Natural killer cell treated with Interleukin-12 subunit alpha and Interleukin-12 subunit beta and Interleukin-15 and Interleukin-18, amount 100 ng/mL, for 72 hours (primary cell): ENCODE measurements around the gene ZNRD2. TPM values are rescaled to one million over a fixed set of nuclear protein-coding genes. Genes with fewer than 3 reads are reported as not detected.
A peak's percentile ranks its signal among the peaks of the same experiment; 100 is the strongest.

Experiments
- ATAC-seq, 2 donors: fragments of 150-1000 bp; cut with Tn5 transposase in 1 of 2; sonication (Bioruptor Pico), chemical (Tn5 transposase) in 1 of 2; 2 replicates each; pipeline ENCODE4 v1.10.0; 2021
- DNase-seq: peaks from one replicate; pipeline ENCODE4 v3.0.0; 2022; ENCODE audit warnings: low spot score
- H3K27ac Mint-ChIP-seq, 2 donors: 1 replicate in 1 of 2; 2 replicates in 1 of 2; pipeline ENCODE4 v1.8.0; 2022; ENCODE audit warnings: mixed read lengths in 2 of 2, mild to moderate bottlenecking in 1 of 2, moderate library complexity in 1 of 2
- H3K27me3 Mint-ChIP-seq, 2 donors: 1 replicate in 1 of 2; 2 replicates in 1 of 2; pipeline ENCODE4 v1.8.0; 2022; ENCODE audit warnings: mixed read lengths in 2 of 2
- H3K36me3 Mint-ChIP-seq: one replicate; pipeline ENCODE4 v1.8.0; 2022; ENCODE audit warnings: mixed read lengths
- H3K4me1 Mint-ChIP-seq, 2 donors: 1 replicate in 1 of 2; 2 replicates in 1 of 2; pipeline ENCODE4 v1.8.0; 2022; ENCODE audit warnings: low read depth in 2 of 2, mixed read lengths in 2 of 2, mild to moderate bottlenecking in 1 of 2
- H3K4me3 Mint-ChIP-seq: one replicate; pipeline ENCODE4 v1.8.0; 2022; ENCODE audit warnings: mixed read lengths
- H3K9me3 Mint-ChIP-seq: 2 replicates; pipeline ENCODE4 v1.8.0; 2022; ENCODE audit warnings: mixed read lengths
- total RNA-seq, 2 donors: library from RNA; stranded (reverse); gene quantifications; one replicate each; pipeline ENCODE4 v1.2.3, GENCODE V29; 2022

ZNRD2 gene
- total RNA-seq, 2 donors from 2014 or later = 55.8 to 89.3 TPM

DNA sequence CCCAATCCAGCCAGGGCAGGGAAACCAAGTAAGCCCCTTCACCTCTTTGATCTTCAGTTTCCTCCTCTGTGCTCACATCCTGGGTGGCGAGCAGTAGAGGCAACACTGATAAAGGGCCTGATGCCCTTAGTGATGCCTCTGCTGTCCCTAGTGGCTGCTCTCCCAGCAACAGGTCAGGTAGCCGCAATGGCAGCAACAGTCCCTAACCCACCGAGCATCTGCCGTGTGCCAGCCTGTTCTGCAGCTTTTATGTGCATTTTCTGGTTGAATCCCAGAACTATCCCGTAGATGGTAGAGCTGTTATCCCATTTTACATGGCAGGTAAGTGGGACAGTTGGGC is 40.1 kb upstream of the ZNRD2 start:
- no peak for DNase-seq
- no peak overlapping the region for H3K27ac Mint-ChIP-seq

DNA sequence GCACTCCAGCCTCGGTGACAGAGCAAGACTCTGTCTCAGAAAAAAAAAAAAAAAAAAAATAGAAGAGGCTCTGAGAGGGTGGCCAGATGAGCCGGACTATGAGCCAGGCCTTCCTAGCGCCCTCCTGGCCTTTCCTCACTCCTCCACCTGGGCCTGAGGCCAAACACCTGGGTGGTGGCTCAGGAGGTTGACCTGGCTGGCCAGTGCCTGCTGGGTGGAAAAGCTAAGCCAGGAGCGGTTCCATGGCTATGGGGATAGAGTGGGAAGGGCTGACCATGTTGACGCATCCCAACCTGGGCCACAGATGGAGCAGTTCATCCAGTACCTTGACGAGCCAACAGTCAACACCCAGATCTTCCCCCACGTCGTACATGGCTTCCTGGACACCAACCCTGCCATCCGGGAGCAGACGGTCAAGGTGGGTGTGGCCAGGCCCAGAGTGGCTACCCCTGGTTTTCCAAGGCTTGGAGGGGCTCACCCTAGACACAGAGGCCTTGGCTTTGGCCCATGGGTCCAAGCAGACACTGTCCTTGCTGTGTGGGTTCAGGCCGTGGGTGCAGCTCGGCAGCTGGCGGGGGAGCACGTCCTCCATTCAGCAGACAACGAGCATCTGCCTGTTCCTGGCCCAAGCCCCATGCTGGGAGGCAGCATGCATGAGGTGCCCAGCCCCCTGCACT is 37.8 kb upstream of the ZNRD2 start:
- no peak for ATAC-seq
- Mint-ChIP-seq H3K4me3 (no peak overlapping the region), H3K27me3 (no peaks in the 10 kb centered on the region), H3K36me3 (no peaks in the 10 kb centered on the region), H3K9me3 (no peaks in the 10 kb centered on the region), H3K4me1 (peaks cover 5 to 10% of the 10 kb centered on the region in 2 donors), H3K27ac (no peak overlapping the region)
- DNase-seq = no peak

More for the DNA sequence above, 40.1 kb upstream of the ZNRD2 start:
- H3K4me1 Mint-ChIP-seq = peaks cover 5 to 18% of the 10 kb centered on the region in 2 donors
- H3K4me3 Mint-ChIP-seq = no peak overlapping the region
- ATAC-seq = no peak
- H3K36me3 Mint-ChIP-seq = no peaks in the 10 kb centered on the region
- H3K9me3 Mint-ChIP-seq = no peaks in the 10 kb centered on the region
- no peaks in the 10 kb centered on the region for H3K27me3 Mint-ChIP-seq

DNA sequence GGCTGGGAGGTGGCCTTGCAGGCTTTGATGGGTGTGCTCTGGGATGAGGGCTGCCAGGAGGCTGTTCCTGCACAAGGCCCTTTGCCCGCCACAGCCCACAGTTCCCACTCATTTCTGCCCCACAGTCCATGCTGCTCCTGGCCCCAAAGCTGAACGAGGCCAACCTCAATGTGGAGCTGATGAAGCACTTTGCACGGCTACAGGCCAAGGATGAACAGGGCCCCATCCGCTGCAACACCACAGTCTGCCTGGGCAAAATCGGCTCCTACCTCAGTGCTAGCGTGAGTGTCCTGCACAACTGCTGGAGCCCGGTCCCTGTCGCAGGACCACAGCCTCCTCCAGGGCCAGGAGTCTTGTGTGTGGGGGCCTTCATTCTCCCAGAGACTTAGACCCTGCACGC is 35.2 kb upstream of the ZNRD2 start:
- Mint-ChIP-seq H3K27me3 (no peaks in the 10 kb centered on the region), H3K4me1 (peaks cover 0 to 5% of the 10 kb centered on the region in 2 donors), H3K27ac (peak overlapping the region in 1 of 2 donors; percentile 9), H3K9me3 (no peaks in the 10 kb centered on the region), H3K4me3 (no peak overlapping the region), H3K36me3 (no peaks in the 10 kb centered on the region)
- DNase-seq = no peak
- no peak for ATAC-seq

DNA sequence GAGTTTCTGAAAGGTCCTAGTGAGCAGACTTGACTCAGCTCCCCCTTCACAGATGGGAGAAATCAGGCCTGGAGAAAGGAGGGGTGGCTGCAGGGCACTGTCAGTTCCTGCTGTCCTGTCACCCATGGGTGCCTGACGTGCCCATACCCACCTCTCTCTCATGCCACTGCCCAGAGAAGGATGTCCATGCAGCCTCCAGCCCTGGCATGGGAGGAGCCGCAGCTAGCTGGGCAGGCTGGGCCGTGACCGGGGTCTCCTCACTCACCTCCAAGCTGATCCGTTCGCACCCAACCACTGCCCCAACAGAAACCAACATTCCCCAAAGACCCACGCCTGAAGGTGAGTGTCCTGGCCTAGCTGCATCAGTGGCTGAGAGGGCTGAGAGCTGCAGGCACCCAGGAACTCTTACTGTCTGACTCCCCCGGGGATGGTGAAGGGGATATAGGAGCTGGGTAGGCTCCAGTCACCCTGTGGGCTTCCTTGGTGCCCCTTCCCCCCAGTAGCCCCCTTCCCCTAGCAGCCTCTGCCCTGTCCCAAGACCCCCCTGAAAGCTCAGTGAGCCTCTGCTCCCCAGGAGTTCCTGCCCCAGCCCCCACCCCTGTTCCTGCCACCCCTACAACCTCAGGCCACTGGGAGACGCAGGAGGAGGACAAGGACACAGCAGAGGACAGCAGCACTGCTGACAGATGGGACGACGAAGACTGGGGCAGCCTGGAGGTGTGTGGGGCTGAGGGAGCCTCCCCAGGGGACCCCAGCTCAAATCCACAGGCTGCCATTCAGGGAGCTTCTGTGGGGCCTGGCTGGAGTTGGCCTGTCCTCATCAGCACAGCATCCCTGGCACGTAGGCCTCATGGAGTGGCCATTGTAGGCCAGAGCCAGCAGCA is 33.6 kb upstream of the ZNRD2 start:
- Mint-ChIP-seq H3K27me3 (no peaks in the 10 kb centered on the region), H3K27ac (no peak overlapping the region), H3K4me3 (no peak overlapping the region)

DNA sequence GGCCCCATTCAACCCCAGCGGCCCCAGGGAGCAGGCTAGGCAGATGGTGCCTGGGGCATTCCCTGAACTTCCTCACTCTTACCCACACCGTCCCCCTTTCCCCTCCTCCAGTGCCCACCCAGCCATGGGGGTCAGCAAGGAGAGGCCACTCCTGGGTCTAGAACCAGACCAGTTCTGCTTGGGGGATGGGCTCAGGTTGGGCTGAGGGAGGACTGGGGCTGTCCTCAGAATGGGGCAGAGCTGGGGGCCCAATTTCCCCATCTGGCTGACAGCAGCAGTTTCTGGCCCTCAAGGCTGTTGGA is 33.0 kb upstream of the ZNRD2 start:
- peak overlapping the region in 1 of 2 donors; percentile 39 for H3K27ac Mint-ChIP-seq
- H3K9me3 Mint-ChIP-seq = no peaks in the 10 kb centered on the region
- no peak overlapping the region for H3K4me3 Mint-ChIP-seq
- peaks cover 6 to 12% of the 10 kb centered on the region in 2 donors for H3K4me1 Mint-ChIP-seq
- no peak for ATAC-seq
- no peaks in the 10 kb centered on the region for H3K36me3 Mint-ChIP-seq
- no peak for DNase-seq
- no peaks in the 10 kb centered on the region for H3K27me3 Mint-ChIP-seq

More for the DNA sequence above, 33.6 kb upstream of the ZNRD2 start:
- no peak for ATAC-seq
- no peaks in the 10 kb centered on the region for H3K36me3 Mint-ChIP-seq
- DNase-seq = no peak
- H3K4me1 Mint-ChIP-seq = peaks cover under 1 to 8% of the 10 kb centered on the region in 2 donors
- H3K9me3 Mint-ChIP-seq = no peaks in the 10 kb centered on the region

DNA sequence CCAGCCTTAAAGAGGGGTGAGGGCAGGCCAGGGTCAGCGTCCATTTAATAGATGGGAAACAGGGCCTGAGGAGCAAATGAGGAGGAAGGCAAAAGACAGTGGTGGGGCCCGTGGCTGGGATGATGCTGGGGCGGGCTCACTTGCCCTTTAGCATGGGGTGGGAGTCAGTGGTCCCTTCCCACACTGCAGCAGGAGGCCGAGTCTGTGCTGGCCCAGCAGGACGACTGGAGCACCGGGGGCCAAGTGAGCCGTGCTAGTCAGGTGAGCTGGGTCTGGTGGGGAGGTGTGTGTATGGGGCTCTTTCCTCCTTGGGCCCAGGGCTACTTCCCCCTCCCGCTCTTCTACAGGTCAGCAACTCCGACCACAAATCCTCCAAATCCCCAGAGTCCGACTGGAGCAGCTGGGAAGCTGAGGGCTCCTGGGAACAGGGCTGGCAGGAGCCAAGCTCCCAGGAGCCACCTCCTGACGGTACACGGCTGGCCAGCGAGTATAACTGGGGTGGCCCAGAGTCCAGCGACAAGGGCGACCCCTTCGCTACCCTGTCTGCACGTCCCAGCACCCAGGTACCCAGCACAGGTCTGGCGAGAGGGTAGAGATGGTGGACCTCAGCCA is 32.6 kb upstream of the ZNRD2 start:
- H3K4me1 Mint-ChIP-seq = peaks cover 9 to 15% of the 10 kb centered on the region in 2 donors
- H3K4me3 Mint-ChIP-seq = no peak overlapping the region
- no peaks in the 10 kb centered on the region for H3K9me3 Mint-ChIP-seq
- DNase-seq (no peak), ATAC-seq (no peak)
- no peaks in the 10 kb centered on the region for H3K27me3 Mint-ChIP-seq
- H3K36me3 Mint-ChIP-seq = no peaks in the 10 kb centered on the region
- peak overlapping the region in 1 of 2 donors; percentile 39 for H3K27ac Mint-ChIP-seq

DNA sequence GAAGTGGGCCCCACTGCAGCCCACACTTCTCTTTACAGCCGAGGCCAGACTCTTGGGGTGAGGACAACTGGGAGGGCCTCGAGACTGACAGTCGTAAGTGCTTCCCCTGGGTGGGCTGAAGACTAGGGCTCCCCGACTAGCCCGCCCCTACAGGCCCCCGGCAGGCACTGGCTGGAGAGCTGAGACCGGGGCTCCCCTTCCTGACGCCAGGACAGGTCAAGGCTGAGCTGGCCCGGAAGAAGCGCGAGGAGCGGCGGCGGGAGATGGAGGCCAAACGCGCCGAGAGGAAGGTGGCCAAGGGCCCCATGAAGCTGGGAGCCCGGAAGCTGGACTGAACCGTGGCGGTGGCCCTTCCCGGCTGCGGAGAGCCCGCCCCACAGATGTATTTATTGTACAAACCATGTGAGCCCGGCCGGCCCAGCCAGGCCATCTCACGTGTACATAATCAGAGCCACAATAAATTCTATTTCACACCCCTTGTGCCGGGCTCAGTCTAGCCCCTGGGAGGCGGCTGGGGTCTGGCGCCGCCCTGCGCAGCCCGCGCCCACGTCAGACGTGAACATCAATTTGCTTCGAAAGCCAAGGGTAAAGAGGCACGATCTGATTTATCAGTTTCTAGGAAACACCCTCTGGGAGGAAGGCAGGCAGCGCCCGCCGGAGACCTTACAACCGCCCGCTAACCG is 31.9 kb upstream of the ZNRD2 start:
- Mint-ChIP-seq H3K4me3 (no peak overlapping the region), H3K27me3 (no peaks in the 10 kb centered on the region), H3K4me1 (peaks cover 11 to 16% of the 10 kb centered on the region in 2 donors), H3K9me3 (no peaks in the 10 kb centered on the region), H3K27ac (no peak overlapping the region), H3K36me3 (no peaks in the 10 kb centered on the region)
- DNase-seq (no peak), ATAC-seq (no peak)

DNA sequence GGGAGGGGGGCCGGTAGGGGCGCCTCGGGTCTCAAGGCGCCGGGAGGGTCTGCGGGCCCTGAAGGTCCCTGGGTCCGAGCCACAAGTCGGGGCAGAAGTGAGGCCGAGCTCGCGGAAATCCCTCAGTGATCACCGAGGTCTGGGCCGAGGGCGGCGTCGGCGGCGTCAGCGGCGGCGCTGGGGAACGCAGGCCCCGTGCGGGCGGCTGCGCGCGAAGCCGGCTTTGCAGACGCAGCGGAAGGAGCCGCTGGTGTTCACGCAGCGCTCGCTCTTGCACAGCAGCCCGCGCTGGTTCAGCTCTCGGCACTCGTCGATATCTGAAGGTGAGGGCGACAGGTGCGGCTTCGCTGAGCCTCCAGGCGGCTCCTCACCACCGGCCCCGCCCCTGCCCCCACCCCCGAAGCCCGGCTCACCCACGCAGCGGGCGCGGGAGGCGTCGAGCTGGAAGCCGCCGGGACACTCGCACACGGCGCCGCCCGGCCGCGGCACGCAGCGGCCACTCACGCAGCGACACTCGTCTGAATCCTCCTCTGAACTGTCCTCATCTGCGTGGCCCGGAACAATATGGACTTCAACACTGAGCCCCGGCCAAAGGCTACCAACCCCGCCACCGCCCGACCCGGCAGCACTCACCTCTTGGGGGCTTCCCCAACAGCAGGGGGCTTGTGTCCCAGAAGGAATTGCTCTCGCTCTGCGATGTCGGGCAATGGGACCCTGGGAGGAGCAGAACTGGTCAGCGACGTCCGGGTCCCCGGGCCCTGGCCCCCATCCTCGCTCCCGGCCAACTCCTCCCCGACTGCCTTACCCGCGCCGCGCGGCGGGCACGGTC is 31.1 kb upstream of the ZNRD2 start:
- H3K4me3 Mint-ChIP-seq = no peak overlapping the region
- no peak for DNase-seq
- ATAC-seq = no peak
- no peaks in the 10 kb centered on the region for H3K36me3 Mint-ChIP-seq
- no peaks in the 10 kb centered on the region for H3K9me3 Mint-ChIP-seq
- no peak overlapping the region for H3K27ac Mint-ChIP-seq
- peaks cover 11 to 21% of the 10 kb centered on the region in 2 donors for H3K4me1 Mint-ChIP-seq
- H3K27me3 Mint-ChIP-seq = no peaks in the 10 kb centered on the region

DNA sequence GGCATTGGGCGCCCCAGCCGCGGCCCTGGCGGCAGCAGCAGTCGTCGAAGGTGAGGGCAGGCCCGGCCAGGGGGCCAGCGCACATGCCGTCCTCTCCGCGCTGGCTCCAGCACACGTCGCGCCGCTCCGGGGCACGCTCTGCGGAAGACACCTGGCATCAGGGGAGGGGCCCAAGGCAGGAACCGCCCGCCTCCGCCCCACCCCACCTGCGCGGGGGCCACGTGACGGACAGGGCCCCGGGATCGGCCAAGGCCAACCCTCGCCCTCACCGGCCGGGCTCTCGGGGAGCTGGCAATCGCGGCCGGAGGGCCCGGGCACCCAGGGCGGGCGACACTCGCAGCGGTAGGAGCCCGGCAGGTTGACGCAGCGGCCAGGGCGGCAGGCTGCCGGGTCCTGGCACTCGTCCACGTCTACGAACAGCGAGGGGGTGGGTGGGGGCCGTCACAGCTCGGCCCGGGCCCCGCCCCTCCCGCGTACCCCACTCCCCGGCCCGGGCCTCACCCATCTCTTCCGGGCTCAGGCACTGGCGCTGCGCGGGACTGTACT is 30.5 kb upstream of the ZNRD2 start:
- peak overlapping the region in 1 of 2 donors; percentile 79 for H3K27ac Mint-ChIP-seq

DNA sequence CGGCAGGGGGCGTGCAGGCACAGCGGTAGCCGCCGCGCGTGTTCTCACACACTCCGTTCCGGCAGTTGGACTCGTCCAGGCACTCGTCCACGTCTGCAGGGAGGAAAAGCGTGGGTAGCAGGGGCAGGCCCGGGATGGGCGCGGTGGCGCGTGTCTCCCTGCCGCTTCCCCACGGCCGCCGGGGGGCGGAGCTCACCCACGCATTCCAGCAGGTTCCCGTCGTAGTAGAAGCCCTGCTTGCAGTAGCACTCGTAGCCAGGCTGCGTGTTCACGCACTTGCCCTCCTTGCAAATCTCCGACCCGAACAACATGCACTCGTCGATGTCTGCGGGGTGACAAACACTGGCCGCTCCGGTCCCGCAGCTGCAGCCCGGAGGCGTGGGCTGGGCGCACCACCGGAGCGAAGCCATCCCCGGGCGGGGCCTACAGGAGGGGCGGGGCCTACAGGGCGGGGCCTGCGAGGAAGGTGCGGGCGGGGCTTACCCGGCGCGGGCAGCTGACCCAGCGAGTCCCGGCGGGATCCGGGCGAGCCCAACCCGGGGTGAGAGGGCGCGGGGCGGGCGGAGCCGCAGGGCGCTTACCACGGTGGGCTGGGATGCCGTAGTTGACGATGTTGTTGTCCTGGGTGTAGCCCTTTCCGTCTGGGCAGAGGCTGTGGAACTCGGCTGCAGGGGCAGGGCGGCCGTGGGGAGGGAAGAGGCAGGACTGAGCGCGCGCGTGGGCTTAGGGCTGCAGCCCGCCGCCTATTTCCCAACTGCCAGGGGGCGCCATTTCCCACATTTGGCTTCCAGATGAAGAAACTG is 29.8 kb upstream of the ZNRD2 start:
- Mint-ChIP-seq H3K36me3 (no peaks in the 10 kb centered on the region), H3K9me3 (no peaks in the 10 kb centered on the region), H3K4me3 (peak overlapping the region; percentile 84), H3K27ac (peak overlapping the region; percentile 15 to 79), H3K27me3 (no peaks in the 10 kb centered on the region), H3K4me1 (peaks cover 13 to 30% of the 10 kb centered on the region in 2 donors)
- ATAC-seq = peak; percentile 95 to 96
- peak; percentile 92 for DNase-seq

More for the DNA sequence above, 30.5 kb upstream of the ZNRD2 start:
- ATAC-seq = peak; percentile 82 to 85
- no peaks in the 10 kb centered on the region for H3K9me3 Mint-ChIP-seq
- no peaks in the 10 kb centered on the region for H3K36me3 Mint-ChIP-seq
- peaks cover 11 to 23% of the 10 kb centered on the region in 2 donors for H3K4me1 Mint-ChIP-seq
- DNase-seq = no peak
- no peaks in the 10 kb centered on the region for H3K27me3 Mint-ChIP-seq
- peak overlapping the region; percentile 84 for H3K4me3 Mint-ChIP-seq

DNA sequence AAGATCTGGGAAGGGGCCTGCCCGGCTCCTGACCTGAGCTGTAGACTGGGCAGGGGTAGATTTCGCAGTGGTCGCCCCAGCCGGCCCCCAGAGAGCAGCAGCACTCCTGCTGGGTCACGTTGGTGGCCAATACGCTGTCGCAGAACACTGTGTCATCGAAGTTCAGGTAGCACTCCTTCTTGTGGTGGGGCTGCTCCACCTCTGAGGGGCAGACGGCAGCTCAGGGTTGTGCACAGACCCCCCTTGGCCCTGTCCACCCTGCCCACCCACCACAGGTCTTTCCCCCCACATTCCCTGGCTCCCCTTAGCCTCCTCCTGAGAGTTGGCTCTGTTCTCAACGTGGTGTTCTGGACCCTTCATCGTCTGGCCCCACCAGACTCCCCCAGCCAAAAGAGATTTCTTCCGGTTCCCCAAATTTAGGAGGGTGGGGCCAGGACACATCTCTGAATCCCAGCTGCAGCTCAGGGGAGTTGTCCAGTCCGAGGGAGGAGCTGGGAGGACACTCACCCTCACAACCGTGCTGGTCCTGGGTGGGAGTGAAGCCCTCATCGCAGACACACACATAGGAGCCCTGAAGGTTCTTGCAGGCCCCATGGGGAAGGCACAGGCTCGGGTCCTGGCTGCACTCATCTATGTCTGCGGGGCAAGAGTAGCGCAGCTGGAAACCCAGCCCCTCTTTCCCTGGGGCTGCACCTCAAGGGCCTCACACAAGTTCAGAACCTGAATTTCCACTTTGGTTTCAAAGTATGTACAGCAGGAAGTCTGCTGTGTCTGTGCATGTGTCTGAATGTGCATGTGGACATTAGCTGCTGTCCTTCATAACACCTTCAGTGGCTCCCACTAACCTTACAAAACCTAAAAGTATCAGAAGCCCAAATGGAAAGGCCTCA is 28.9 kb upstream of the ZNRD2 start:
- ATAC-seq (no peak), DNase-seq (no peak)
- Mint-ChIP-seq H3K4me3 (peak overlapping the region; percentile 84), H3K36me3 (no peaks in the 10 kb centered on the region), H3K9me3 (no peaks in the 10 kb centered on the region), H3K4me1 (peaks cover 22 to 37% of the 10 kb centered on the region in 2 donors), H3K27ac (peak overlapping the region; percentile 15 to 79), H3K27me3 (no peaks in the 10 kb centered on the region)
